ENCODE data around the gene GPC6.

GPC6 gene

GRCh38 chr13:93771227-93771626 lies 544.6 kb downstream of the GPC6 start:
- Histone ChIP-seq H3K18ac (ENCODE audit: low read depth in 1 of 2, low read length in 2 of 2) (no peak overlapping the region), H3K14ac (ENCODE audit: low read length in 2 of 2) (no peak overlapping the region), H3K27ac (ENCODE audit: low read length, poor library complexity, severe bottlenecking) (no peak overlapping the region), H3K23ac (ENCODE audit: low read length in 2 of 2) (no peak overlapping the region), H2BK5ac (ENCODE audit: low read depth, low read length, poor library complexity, severe bottlenecking) (no peak overlapping the region), H3K36me3 (ENCODE audit: control insufficient read depth in 1 of 2, insufficient read depth in 2 of 2, low read depth in 1 of 2, low read length in 2 of 2) (no peaks in the 10 kb centered on the region), H3K4ac (ENCODE audit: low read depth in 1 of 2, low read length in 2 of 2) (no peak overlapping the region), H3K4me2 (ENCODE audit: low read length, poor library complexity, severe bottlenecking) (no peak overlapping the region), H2AFZ (ENCODE audit: low read depth, low read length) (no peak overlapping the region), H3K9ac (ENCODE audit: low read length) (no peak overlapping the region), H3K4me1 (ENCODE audit: control insufficient read depth, insufficient read depth, low read depth, low read length) (peaks cover 2% of the 10 kb centered on the region), H3K4me3 (ENCODE audit: insufficient read depth in 1 of 2, low read depth in 1 of 2, low read length in 2 of 2) (no peak overlapping the region), H4K8ac (ENCODE audit: low read length) (no peak overlapping the region), H3K79me1 (replicated peaks; ENCODE audit: low read length, poor library complexity, severe bottlenecking) (peaks cover 3% of the 10 kb centered on the region), H3K27me3 (ENCODE audit: control insufficient read depth in 1 of 2, insufficient read depth in 1 of 2, low read length in 2 of 2) (no peaks in the 10 kb centered on the region), H2BK120ac (ENCODE audit: low read depth, low read length) (no peak overlapping the region), H2AK5ac (ENCODE audit: low read length, severe bottlenecking) (no peak overlapping the region), H3K9me3 (ENCODE audit: control insufficient read depth, low read length) (no peaks in the 10 kb centered on the region), H4K91ac (ENCODE audit: low read length) (no peak overlapping the region), H2BK15ac (ENCODE audit: low read depth, poor library complexity, severe bottlenecking) (no peak overlapping the region), H2BK12ac (ENCODE audit: low read length in 2 of 2) (no peak overlapping the region)
- 91% methylated on average over 8 of the region's 8 CpGs for WGBS
- no peak for DNase-seq

GRCh38 chr13:93771782-93772181 lies 545.2 kb downstream of the GPC6 start:
- Histone ChIP-seq H3K14ac (ENCODE audit: low read length in 2 of 2) (no peak overlapping the region), H3K27ac (ENCODE audit: low read length, poor library complexity, severe bottlenecking) (no peak overlapping the region), H4K8ac (ENCODE audit: low read length) (no peak overlapping the region), H3K36me3 (ENCODE audit: control insufficient read depth in 1 of 2, insufficient read depth in 2 of 2, low read depth in 1 of 2, low read length in 2 of 2) (no peaks in the 10 kb centered on the region), H4K91ac (ENCODE audit: low read length) (no peak overlapping the region), H3K4me3 (ENCODE audit: insufficient read depth in 1 of 2, low read depth in 1 of 2, low read length in 2 of 2) (no peak overlapping the region), H2BK15ac (ENCODE audit: low read depth, poor library complexity, severe bottlenecking) (no peak overlapping the region), H3K79me1 (replicated peaks; ENCODE audit: low read length, poor library complexity, severe bottlenecking) (peaks cover 3% of the 10 kb centered on the region), H2BK120ac (ENCODE audit: low read depth, low read length) (no peak overlapping the region), H3K9ac (ENCODE audit: low read length) (no peak overlapping the region), H3K4me2 (ENCODE audit: low read length, poor library complexity, severe bottlenecking) (no peak overlapping the region), H2BK5ac (ENCODE audit: low read depth, low read length, poor library complexity, severe bottlenecking) (no peak overlapping the region), H2AK5ac (ENCODE audit: low read length, severe bottlenecking) (no peak overlapping the region), H2AFZ (ENCODE audit: low read depth, low read length) (no peak overlapping the region), H3K18ac (ENCODE audit: low read depth in 1 of 2, low read length in 2 of 2) (no peak overlapping the region), H3K9me3 (ENCODE audit: control insufficient read depth, low read length) (no peaks in the 10 kb centered on the region), H3K27me3 (ENCODE audit: control insufficient read depth in 1 of 2, insufficient read depth in 1 of 2, low read length in 2 of 2) (no peaks in the 10 kb centered on the region), H3K4me1 (ENCODE audit: control insufficient read depth, insufficient read depth, low read depth, low read length) (peaks cover 2% of the 10 kb centered on the region), H2BK12ac (ENCODE audit: low read length in 2 of 2) (no peak overlapping the region), H3K4ac (ENCODE audit: low read depth in 1 of 2, low read length in 2 of 2) (no peak overlapping the region), H3K23ac (ENCODE audit: low read length in 2 of 2) (no peak overlapping the region)
- WGBS = no CpG with 5 or more reads among the region's 1 CpG
- no peak for DNase-seq

- Histone ChIP-seq H2BK5ac (ENCODE audit: low read depth, low read length, poor library complexity, severe bottlenecking) (no peak overlapping the region), H3K27me3 (ENCODE audit: control insufficient read depth in 1 of 2, insufficient read depth in 1 of 2, low read length in 2 of 2) (no peaks in the 10 kb centered on the region), H4K91ac (ENCODE audit: low read length) (no peak overlapping the region), H2BK12ac (ENCODE audit: low read length in 2 of 2) (no peak overlapping the region), H4K8ac (ENCODE audit: low read length) (no peak overlapping the region), H3K18ac (ENCODE audit: low read depth in 1 of 2, low read length in 2 of 2) (no peak overlapping the region), H3K4me2 (ENCODE audit: low read length, poor library complexity, severe bottlenecking) (no peak overlapping the region), H3K4ac (ENCODE audit: low read depth in 1 of 2, low read length in 2 of 2) (no peak overlapping the region), H3K23ac (ENCODE audit: low read length in 2 of 2) (no peak overlapping the region), H3K14ac (ENCODE audit: low read length in 2 of 2) (no peak overlapping the region), H3K79me1 (replicated peaks; ENCODE audit: low read length, poor library complexity, severe bottlenecking) (peaks cover 3% of the 10 kb centered on the region), H3K36me3 (ENCODE audit: control insufficient read depth in 1 of 2, insufficient read depth in 2 of 2, low read depth in 1 of 2, low read length in 2 of 2) (no peaks in the 10 kb centered on the region), H3K4me1 (ENCODE audit: control insufficient read depth, insufficient read depth, low read depth, low read length) (peaks cover 2% of the 10 kb centered on the region), H2BK120ac (ENCODE audit: low read depth, low read length) (no peak overlapping the region), H2BK15ac (ENCODE audit: low read depth, poor library complexity, severe bottlenecking) (no peak overlapping the region), H3K27ac (ENCODE audit: low read length, poor library complexity, severe bottlenecking) (no peak overlapping the region), H3K9me3 (ENCODE audit: control insufficient read depth, low read length) (no peaks in the 10 kb centered on the region), H2AFZ (ENCODE audit: low read depth, low read length) (no peak overlapping the region), H3K4me3 (ENCODE audit: insufficient read depth in 1 of 2, low read depth in 1 of 2, low read length in 2 of 2) (no peak overlapping the region), H2AK5ac (ENCODE audit: low read length, severe bottlenecking) (peak overlapping the region; percentile 49), H3K9ac (ENCODE audit: low read length) (no peak overlapping the region)
- WGBS = 84% methylated on average over 1 of the region's 2 CpGs
- no peak for DNase-seq
Measured at GRCh38 chr13:93774506-93774905, 547.9 kb downstream of the GPC6 start.

- no peaks in the 10 kb centered on the region for H3K9me3 ChIP-seq (ENCODE audit: control insufficient read depth, low read length)
- no peak overlapping the region for H4K8ac ChIP-seq (ENCODE audit: low read length)
- no peak overlapping the region for H2BK120ac ChIP-seq (ENCODE audit: low read depth, low read length)
- no peak overlapping the region for H3K14ac ChIP-seq (ENCODE audit: low read length in 2 of 2)
- no peaks in the 10 kb centered on the region for H3K27me3 ChIP-seq (ENCODE audit: control insufficient read depth in 1 of 2, insufficient read depth in 1 of 2, low read length in 2 of 2)
- H2AFZ ChIP-seq (ENCODE audit: low read depth, low read length) = no peak overlapping the region
- H3K4ac ChIP-seq (ENCODE audit: low read depth in 1 of 2, low read length in 2 of 2) = no peak overlapping the region
- H3K27ac ChIP-seq (ENCODE audit: low read length, poor library complexity, severe bottlenecking) = peak overlapping the region; percentile 64
- H3K4me2 ChIP-seq (ENCODE audit: low read length, poor library complexity, severe bottlenecking) = no peak overlapping the region
- no peaks in the 10 kb centered on the region for H3K36me3 ChIP-seq (ENCODE audit: control insufficient read depth in 1 of 2, insufficient read depth in 2 of 2, low read depth in 1 of 2, low read length in 2 of 2)
- peak overlapping the region; percentile 61 for H2AK5ac ChIP-seq (ENCODE audit: low read length, severe bottlenecking)
- H3K18ac ChIP-seq (ENCODE audit: low read depth in 1 of 2, low read length in 2 of 2) = peak overlapping the region in 1 of 2 experiments; percentile 4
- no peak overlapping the region for H2BK12ac ChIP-seq (ENCODE audit: low read length in 2 of 2)
- peaks cover 2% of the 10 kb centered on the region for H3K4me1 ChIP-seq (ENCODE audit: control insufficient read depth, insufficient read depth, low read depth, low read length)
- peak overlapping the region; percentile 75 for H3K9ac ChIP-seq (ENCODE audit: low read length)
- 93% methylated on average over 1 of the region's 4 CpGs for WGBS
- no peak overlapping the region for H3K23ac ChIP-seq (ENCODE audit: low read length in 2 of 2)
- no peak overlapping the region for H2BK15ac ChIP-seq (ENCODE audit: low read depth, poor library complexity, severe bottlenecking)
- peaks cover 3% of the 10 kb centered on the region for H3K79me1 ChIP-seq (replicated peaks; ENCODE audit: low read length, poor library complexity, severe bottlenecking)
- H4K91ac ChIP-seq (ENCODE audit: low read length) = no peak overlapping the region
- H3K4me3 ChIP-seq (ENCODE audit: insufficient read depth in 1 of 2, low read depth in 1 of 2, low read length in 2 of 2) = no peak overlapping the region
- DNase-seq = no peak
- no peak overlapping the region for H2BK5ac ChIP-seq (ENCODE audit: low read depth, low read length, poor library complexity, severe bottlenecking)
Measured at GRCh38 chr13:93775027-93775426, 548.4 kb downstream of the GPC6 start.

Data from mesenchymal stem cell (in vitro differentiated cells and primary cell).